Mesothelial cell of epicardium (in vitro differentiated cells): Measurements from ENCODE around the gene ACSL3. TPM values are rescaled to one million over a fixed set of nuclear protein-coding genes. Genes with fewer than 3 reads are reported as not detected.

ENCODE experiments used
- DNase-seq, 2 experiments: peaks; one replicate each; pipeline ENCODE4 v3.0.0; 2021; ENCODE audit warnings: low spot score in 2 of 2; ENCODE audit not compliant: unreplicated experiment in 2 of 2
- H3K27ac Mint-ChIP-seq: 2 replicates; pipeline ENCODE4 v1.8.0; 2021; ENCODE audit warnings: mixed read lengths
- H3K27me3 Mint-ChIP-seq: 2 replicates; pipeline ENCODE4 v1.8.0; 2021; ENCODE audit warnings: low read depth, mixed read lengths
- H3K36me3 Mint-ChIP-seq: 2 replicates; pipeline ENCODE4 v1.8.0; 2021; ENCODE audit warnings: mixed read lengths
- H3K4me1 Mint-ChIP-seq: 2 replicates; pipeline ENCODE4 v1.8.0; 2021; ENCODE audit warnings: mixed read lengths
- H3K4me3 Mint-ChIP-seq: 2 replicates; pipeline ENCODE4 v1.8.0; 2021; ENCODE audit warnings: mild to moderate bottlenecking, moderate library complexity, mixed read lengths
- H3K9me3 Mint-ChIP-seq: 2 replicates; pipeline ENCODE4 v1.8.0; 2021; ENCODE audit warnings: mixed read lengths
- total RNA-seq: library from RNA; stranded (reverse); gene quantifications from 3 replicates; pipeline ENCODE4 v1.2.1, GENCODE V29; 2021
- TF ChIP-seq, protein P1 (sequence below): fragments of 200-600 bp; sonication (generic); IDR thresholded peaks from one replicate; pipeline ENCODE4 v1.5.0; 2021; ENCODE audit warnings: antibody characterized with exemption; ENCODE audit not compliant: unreplicated experiment

Gene ACSL3
- total RNA-seq, 1 donor from 2014 or later: 81.6 TPM

DNA sequence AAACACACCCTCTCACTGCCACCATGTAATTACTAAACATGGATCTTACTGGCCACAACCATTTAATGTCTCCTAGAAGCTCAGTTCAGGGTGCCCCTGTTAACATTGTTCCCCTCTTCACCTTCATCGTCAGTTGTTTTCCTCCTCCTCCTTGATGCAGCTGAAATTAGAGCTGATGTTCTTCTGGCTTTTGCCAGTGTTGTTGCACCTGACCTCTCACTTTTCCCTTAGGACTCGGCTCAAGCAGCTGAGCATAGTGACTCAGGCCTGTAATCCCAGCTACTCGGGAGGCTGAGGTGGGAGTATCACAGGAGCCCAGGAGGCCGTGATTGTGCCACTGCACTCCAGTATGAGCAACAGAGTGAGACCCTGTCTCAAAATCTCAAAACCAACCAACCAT lies 70.8 kb downstream of the ACSL3 start:
- H3K36me3 Mint-ChIP-seq: peaks cover 31% of the 10 kb centered on the region
- no peak overlapping the region for H3K4me3 Mint-ChIP-seq
- no peak for DNase-seq
- H3K4me1 Mint-ChIP-seq: peaks cover 2% of the 10 kb centered on the region
- no peak overlapping the region for H3K27ac Mint-ChIP-seq
- peaks cover 8% of the 10 kb centered on the region for H3K9me3 Mint-ChIP-seq
- no peaks in the 10 kb centered on the region for H3K27me3 Mint-ChIP-seq
- TF ChIP-seq, protein P1, sequence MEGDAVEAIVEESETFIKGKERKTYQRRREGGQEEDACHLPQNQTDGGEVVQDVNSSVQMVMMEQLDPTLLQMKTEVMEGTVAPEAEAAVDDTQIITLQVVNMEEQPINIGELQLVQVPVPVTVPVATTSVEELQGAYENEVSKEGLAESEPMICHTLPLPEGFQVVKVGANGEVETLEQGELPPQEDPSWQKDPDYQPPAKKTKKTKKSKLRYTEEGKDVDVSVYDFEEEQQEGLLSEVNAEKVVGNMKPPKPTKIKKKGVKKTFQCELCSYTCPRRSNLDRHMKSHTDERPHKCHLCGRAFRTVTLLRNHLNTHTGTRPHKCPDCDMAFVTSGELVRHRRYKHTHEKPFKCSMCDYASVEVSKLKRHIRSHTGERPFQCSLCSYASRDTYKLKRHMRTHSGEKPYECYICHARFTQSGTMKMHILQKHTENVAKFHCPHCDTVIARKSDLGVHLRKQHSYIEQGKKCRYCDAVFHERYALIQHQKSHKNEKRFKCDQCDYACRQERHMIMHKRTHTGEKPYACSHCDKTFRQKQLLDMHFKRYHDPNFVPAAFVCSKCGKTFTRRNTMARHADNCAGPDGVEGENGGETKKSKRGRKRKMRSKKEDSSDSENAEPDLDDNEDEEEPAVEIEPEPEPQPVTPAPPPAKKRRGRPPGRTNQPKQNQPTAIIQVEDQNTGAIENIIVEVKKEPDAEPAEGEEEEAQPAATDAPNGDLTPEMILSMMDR: no peak

GRCh38 chr2:222933458-222933857 lies 72.6 kb downstream of the ACSL3 start:
- Mint-ChIP-seq H3K4me1 (no peaks in the 10 kb centered on the region), H3K27ac (peak overlapping the region; percentile 2), H3K36me3 (peaks cover 43% of the 10 kb centered on the region), H3K4me3 (no peak overlapping the region), H3K9me3 (peaks cover 22% of the 10 kb centered on the region), H3K27me3 (no peaks in the 10 kb centered on the region)
- no peak for DNase-seq
- TF ChIP-seq, protein P1: no peak

DNA sequence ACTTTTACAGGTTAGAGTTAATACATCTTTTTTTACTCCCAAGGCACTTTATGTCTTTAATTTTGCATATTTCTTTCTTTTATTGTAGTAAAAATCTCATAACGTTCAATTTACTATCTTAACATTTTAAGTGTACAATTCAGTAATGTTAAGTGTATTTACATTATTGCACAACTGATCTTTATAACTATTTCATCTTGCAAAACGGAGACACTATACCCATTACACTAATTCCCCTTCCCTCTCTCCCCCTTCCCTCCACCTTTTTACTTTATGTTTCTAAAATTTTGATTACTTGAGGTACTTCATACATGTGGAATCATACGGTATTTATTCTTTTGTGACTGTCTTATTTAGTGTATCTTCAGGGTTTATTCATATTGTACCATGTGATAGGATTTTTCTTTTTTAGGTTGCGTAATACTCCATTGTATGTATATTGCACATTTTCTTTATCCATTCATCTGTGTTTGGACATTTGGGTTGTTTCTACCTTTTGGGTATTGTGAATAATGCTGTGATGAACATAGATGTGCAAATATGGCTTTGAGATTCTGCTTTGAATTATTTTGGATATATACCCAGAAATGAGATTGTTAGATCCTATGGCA lies 75.0 kb downstream of the ACSL3 start:
- H3K9me3 Mint-ChIP-seq: peaks cover 28% of the 10 kb centered on the region
- DNase-seq: no peak
- no peaks in the 10 kb centered on the region for H3K4me1 Mint-ChIP-seq
- no peak overlapping the region for H3K27ac Mint-ChIP-seq
- H3K36me3 Mint-ChIP-seq: peaks cover 56% of the 10 kb centered on the region
- no peak overlapping the region for H3K4me3 Mint-ChIP-seq
- no peaks in the 10 kb centered on the region for H3K27me3 Mint-ChIP-seq
- TF ChIP-seq, protein P1: no peak

- no peak for DNase-seq
- H3K27me3 Mint-ChIP-seq: no peaks in the 10 kb centered on the region
- peaks cover 28% of the 10 kb centered on the region for H3K9me3 Mint-ChIP-seq
- H3K4me1 Mint-ChIP-seq: peaks cover 1% of the 10 kb centered on the region
- TF ChIP-seq, protein P1: no peak
- no peak overlapping the region for H3K27ac Mint-ChIP-seq
- H3K36me3 Mint-ChIP-seq: peaks cover 51% of the 10 kb centered on the region
- H3K4me3 Mint-ChIP-seq: no peak overlapping the region
Observed at GRCh38 chr2:222936705-222937104, 75.9 kb downstream of the ACSL3 start.

GRCh38 chr2:222938327-222938726 lies 77.5 kb downstream of the ACSL3 start:
- Mint-ChIP-seq H3K4me3 (no peak overlapping the region), H3K36me3 (peaks cover 47% of the 10 kb centered on the region), H3K27ac (no peak overlapping the region), H3K4me1 (peaks cover 5% of the 10 kb centered on the region), H3K27me3 (no peaks in the 10 kb centered on the region), H3K9me3 (peaks cover 28% of the 10 kb centered on the region)
- TF ChIP-seq, protein P1: no peak
- no peak for DNase-seq
